Activated T-cell treated with anti-CD3 and anti-CD28 coated beads, Interleukin-2, amount 50 U/mL, for 4 hours (primary cell): ENCODE results near the gene AIMP1. TPM values are rescaled to one million over a fixed set of nuclear protein-coding genes. Genes with fewer than 3 reads are reported as not detected.

Experiments used
- ATAC-seq, 2 donors: fragments of 200-7000 bp; cut with Tn5 transposase; one replicate each; pipeline ENCODE4 v1.10.0; 2021
- DNase-seq: peaks from one replicate; pipeline ENCODE4 v3.0.0-alpha.2; 2020
- H3K27me3 Mint-ChIP-seq: one replicate; pipeline ENCODE4 v1.8.0; 2021; ENCODE audit warnings: low read depth, mixed read lengths
- H3K36me3 Mint-ChIP-seq: one replicate; pipeline ENCODE4 v1.8.0; 2022; ENCODE audit warnings: mixed read lengths; ENCODE audit not compliant: insufficient read depth
- H3K4me1 Mint-ChIP-seq: one replicate; pipeline ENCODE4 v1.8.0; 2021; ENCODE audit warnings: low read depth, mixed read lengths
- H3K4me3 Mint-ChIP-seq: one replicate; pipeline ENCODE4 v1.8.0; 2021; ENCODE audit warnings: mild to moderate bottlenecking, moderate library complexity, mixed read lengths
- H3K9me3 Mint-ChIP-seq: one replicate; pipeline ENCODE4 v1.8.0; 2021; ENCODE audit warnings: mixed read lengths
- total RNA-seq, 3 donors: library from RNA; stranded (reverse); gene quantifications; one replicate each; pipeline ENCODE4 v1.2.1, GENCODE V29; 2021

Gene AIMP1
- total RNA-seq, 3 donors from 2014 or later = 73.8 to 89.3 (median 74.8) TPM

DNA sequence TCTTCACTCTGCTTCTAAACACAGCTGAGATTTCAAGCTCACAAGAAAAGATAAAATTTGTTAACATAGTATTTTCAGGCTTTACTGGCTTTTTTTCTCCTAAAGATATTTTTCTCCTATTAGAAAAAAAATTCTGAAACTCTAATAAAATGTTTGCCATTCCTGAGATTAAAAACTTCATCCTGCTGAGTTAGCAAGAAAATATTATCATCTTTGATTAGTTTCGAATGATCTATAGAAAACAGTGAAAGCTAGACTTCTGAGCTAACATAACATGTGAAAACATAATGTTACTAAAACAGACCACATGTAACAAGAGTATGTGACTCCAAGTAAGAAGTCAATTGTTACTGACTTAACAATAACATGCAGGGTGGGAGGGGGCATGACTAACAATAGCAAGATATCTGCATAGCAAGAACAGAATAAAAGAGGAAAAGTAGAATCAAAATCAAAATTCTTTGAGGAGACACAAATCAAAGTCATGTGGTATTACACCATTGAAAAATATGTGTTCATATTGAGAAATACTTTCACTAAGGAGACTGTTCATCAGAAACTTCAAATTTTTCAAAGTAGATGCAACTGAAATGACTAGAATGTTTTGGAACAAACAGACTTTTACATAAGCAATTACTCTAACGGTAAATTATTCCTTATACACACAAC lies 14.8 kb upstream of the AIMP1 start:
- ATAC-seq (no peak), DNase-seq (no peak)
- Mint-ChIP-seq H3K4me3 (no peak overlapping the region), H3K36me3 (peaks cover 35% of the 10 kb centered on the region), H3K9me3 (no peaks in the 10 kb centered on the region), H3K27me3 (no peaks in the 10 kb centered on the region), H3K4me1 (peaks cover 13% of the 10 kb centered on the region)

DNA sequence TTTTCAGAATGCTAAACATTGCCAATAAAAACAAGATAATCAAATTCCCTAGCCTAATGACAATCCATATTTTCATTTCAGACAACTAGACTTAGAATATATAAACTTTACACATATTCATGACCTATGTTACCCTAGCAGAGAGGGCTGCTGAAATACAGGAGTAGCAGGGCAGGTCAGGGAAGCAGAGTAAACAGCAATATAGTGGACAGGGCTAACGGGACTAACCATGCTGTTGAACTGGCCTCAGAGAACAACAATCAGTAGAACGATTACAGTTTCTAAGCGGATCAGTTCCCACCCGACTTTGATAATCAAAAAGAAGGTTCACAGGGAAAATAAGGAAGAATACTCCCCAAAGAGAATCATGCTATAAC lies 14.3 kb upstream of the AIMP1 start:
- no peaks in the 10 kb centered on the region for H3K27me3 Mint-ChIP-seq
- no peak for ATAC-seq
- H3K4me3 Mint-ChIP-seq = no peak overlapping the region
- H3K4me1 Mint-ChIP-seq = peaks cover 13% of the 10 kb centered on the region
- no peak for DNase-seq
- H3K36me3 Mint-ChIP-seq = peaks cover 37% of the 10 kb centered on the region
- no peaks in the 10 kb centered on the region for H3K9me3 Mint-ChIP-seq

DNA sequence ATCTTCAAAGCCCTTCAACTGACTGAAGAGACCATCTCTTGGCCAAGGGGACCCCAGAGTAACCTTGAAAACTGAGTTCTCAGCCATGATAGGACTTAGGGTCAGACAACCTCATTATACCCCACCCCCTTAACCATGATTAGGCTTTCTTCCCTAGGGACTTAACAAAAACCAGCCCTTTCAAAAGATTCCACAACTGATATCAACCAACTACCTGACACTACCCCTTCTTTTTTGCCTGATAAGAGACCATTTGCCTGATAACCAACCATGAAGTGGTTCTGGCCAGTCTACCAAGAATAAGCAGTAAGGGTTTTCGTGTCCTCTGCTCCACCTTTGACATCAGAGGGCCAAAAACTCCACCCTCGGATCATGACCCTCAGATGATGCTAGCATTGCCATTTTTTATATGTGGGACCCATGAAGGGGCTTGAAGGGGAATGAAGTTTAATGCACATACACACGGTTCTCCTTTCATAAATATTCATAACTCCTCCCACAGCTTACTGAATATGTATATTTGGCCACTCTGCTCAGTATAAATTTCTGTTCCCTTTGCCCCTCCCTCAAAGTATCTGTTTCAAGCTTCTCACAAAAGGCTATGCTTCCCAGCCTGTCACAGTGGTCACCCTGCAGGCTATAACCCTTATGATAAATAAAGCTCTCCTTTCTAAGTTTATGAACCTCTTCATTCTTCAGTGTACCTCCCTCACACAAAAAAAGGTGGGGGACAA lies 12.6 kb upstream of the AIMP1 start:
- DNase-seq (no peak), ATAC-seq (no peak)
- Mint-ChIP-seq H3K9me3 (no peaks in the 10 kb centered on the region), H3K4me1 (peaks cover 8% of the 10 kb centered on the region), H3K27me3 (no peaks in the 10 kb centered on the region), H3K4me3 (no peak overlapping the region), H3K36me3 (peaks cover 35% of the 10 kb centered on the region)

DNA sequence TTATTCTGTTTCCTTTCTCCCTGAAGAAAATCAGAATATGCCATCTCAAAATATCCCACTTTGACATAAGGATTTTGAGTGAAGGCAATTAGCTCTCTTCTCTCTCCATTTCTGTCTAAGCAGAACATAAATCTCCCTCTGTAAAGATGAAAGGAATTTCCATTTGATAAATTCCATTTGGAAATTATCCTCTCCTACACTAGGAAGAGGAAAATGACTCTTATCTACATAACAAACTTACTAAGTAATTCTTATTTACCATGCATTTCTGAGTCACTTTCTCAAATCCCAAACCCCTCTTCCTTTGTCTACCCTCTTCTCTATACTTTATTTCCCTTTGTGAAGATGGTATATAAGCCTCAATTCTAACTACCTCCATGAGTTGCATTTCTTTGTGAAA lies 11.7 kb upstream of the AIMP1 start:
- Mint-ChIP-seq H3K36me3 (peaks cover 34% of the 10 kb centered on the region), H3K27me3 (no peaks in the 10 kb centered on the region), H3K4me1 (peaks cover 8% of the 10 kb centered on the region), H3K9me3 (no peaks in the 10 kb centered on the region), H3K4me3 (no peak overlapping the region)
- DNase-seq (no peak), ATAC-seq (no peak)

DNA sequence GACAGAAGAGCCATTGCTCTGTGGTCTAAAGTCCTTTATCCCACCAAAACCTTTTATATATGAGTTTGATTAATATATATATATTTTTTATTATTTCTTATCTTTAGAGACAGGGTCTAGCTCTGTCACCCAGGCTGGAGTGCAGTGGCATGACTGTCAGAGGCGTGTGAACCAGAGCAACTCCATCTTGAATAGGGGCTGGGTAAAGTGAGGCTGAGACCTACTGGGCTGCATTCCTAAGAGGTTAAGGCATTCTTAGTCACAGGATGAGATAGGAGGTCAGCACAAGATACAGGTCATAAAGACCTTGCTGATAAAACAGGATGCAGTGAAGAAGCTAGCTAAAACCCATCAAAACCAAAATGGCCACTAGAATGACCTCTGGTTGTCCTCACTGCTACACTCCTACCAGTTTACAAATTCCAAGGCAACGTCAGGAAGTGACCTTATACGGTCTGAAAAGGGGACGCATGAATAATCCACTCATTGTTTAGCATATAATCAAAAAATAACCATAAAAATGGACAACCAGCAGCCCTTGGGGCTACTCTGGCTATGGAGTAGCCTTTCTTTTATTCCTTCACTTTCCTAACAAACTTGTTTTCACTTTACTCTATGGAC lies 10.8 kb upstream of the AIMP1 start:
- ATAC-seq = no peak
- Mint-ChIP-seq H3K9me3 (no peaks in the 10 kb centered on the region), H3K4me3 (no peak overlapping the region), H3K27me3 (no peaks in the 10 kb centered on the region), H3K4me1 (peaks cover 11% of the 10 kb centered on the region), H3K36me3 (peaks cover 29% of the 10 kb centered on the region)
- DNase-seq = no peak

DNA sequence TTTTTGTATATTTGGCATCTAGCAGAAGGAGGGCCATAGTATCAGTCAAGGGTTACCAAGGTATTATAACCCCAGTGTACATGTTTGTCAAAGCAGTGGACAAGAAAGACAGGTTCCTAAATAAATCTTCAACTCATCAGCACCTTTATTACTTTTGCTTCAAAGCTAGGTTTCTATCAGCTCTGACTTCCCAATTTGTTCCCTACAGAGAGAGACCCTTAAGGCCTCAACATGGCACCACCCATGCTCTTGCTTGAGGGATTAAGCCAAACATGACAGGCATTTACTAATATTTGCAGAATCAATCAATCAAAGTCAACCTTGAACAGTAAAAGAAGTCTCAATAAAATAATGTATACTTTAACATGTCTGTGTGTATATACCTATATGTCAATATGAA lies 9.8 kb upstream of the AIMP1 start:
- H3K27me3 Mint-ChIP-seq = no peaks in the 10 kb centered on the region
- peaks cover 13% of the 10 kb centered on the region for H3K4me1 Mint-ChIP-seq
- DNase-seq = no peak
- H3K36me3 Mint-ChIP-seq = peaks cover 28% of the 10 kb centered on the region
- no peak overlapping the region for H3K4me3 Mint-ChIP-seq
- ATAC-seq = no peak
- H3K9me3 Mint-ChIP-seq = no peaks in the 10 kb centered on the region

DNA sequence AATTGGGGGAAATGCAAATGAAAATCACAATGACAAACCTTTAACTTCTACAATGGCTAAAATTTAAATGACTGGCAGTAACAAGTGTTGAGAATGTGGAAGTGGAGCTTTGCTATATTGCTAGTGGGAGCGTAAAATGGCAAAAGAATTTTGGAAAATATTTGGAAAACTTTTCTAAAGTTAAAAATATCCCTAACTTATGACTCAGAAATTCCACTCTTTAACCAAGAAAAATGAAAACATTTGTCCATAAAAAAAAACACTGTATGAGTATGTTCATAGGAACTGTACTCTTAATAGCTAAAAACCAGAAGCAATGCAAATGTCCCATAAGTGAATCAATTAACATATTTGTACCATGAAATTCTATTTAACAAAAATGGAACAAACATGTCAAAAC lies 4.0 kb upstream of the AIMP1 start:
- DNase-seq (no peak), ATAC-seq (no peak)
- Mint-ChIP-seq H3K9me3 (no peaks in the 10 kb centered on the region), H3K4me3 (no peak overlapping the region), H3K4me1 (peaks cover 36% of the 10 kb centered on the region), H3K36me3 (peaks cover 3% of the 10 kb centered on the region), H3K27me3 (no peaks in the 10 kb centered on the region)

DNA sequence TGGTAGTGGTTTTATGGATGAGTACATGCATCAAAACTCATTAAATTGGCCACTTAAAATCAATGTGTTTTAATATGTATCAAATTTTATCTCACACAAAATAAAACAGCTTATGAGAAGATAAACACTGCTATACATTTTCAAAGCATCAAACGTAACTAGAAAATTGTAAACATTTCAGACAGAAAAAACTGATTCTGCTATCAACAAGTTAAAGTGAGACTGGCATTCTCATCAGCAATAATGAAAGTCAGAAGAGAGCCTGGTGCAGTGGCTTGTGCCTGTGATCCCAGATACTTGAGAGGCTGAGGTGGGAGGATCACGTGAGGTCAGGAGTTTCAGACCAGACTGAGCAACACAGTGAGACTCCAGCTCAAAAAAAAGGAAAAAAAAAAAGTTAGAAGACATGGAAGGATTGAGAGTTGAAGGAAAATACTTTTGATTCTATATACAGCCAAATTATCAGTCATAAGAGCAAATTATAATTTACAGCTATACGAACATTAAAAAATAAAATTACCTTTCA lies 3.3 kb upstream of the AIMP1 start:
- Mint-ChIP-seq H3K36me3 (peaks cover 3% of the 10 kb centered on the region), H3K9me3 (no peaks in the 10 kb centered on the region), H3K4me3 (no peak overlapping the region), H3K4me1 (peaks cover 36% of the 10 kb centered on the region), H3K27me3 (no peaks in the 10 kb centered on the region)
- DNase-seq = no peak
- no peak for ATAC-seq

DNA sequence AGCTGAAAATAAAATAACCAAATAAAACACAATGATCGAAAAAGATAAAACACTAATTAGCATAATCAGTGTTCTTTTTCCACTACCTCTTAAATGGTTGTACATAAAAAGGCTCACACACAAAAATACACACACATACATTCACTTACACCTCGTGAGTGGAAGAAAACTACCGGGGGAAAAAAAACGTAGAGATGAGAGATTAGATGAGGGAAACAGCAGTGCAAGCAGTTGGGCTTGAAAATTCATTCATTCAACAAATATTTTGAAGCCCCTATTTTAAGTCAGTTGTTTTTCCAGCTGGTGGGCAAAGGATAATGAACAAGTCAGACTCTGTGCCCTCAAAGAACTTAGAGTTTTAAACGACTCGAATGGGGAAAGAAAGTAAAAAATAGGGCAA lies 1.4 kb upstream of the AIMP1 start:
- Mint-ChIP-seq H3K27me3 (no peaks in the 10 kb centered on the region), H3K36me3 (peaks cover 3% of the 10 kb centered on the region), H3K4me1 (peaks cover 53% of the 10 kb centered on the region), H3K9me3 (no peaks in the 10 kb centered on the region), H3K4me3 (no peak overlapping the region)
- DNase-seq = no peak
- ATAC-seq = no peak

DNA sequence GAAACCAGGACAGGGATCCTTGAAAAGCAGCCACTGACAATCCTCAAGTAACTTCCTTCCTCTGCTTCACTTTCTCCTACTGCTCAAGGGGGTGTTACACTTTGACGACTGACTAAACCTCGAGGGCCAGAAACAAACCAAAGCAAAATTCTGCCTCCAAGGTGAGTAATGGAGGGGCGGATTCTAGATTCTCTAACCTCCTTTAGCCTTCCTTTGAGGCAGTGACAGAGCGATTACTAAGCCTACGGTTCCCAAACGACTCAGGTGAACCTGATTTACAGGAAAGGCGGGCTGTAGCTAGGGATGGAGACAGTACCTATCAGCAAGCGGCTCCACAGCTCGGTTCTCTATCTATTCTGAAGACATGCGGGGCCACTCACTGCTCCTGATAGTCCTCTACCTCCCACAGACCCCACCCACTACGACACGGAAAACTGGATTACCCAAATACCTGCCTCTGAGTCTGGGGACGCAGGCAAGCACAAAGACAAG lies 828 bp upstream of the AIMP1 start:
- ATAC-seq (peak; percentile 71 to 75), DNase-seq (peak; percentile 39)
- H3K9me3 Mint-ChIP-seq = no peaks in the 10 kb centered on the region
- H3K4me3 Mint-ChIP-seq = no peak overlapping the region
- no peaks in the 10 kb centered on the region for H3K27me3 Mint-ChIP-seq
- H3K36me3 Mint-ChIP-seq = peaks cover 8% of the 10 kb centered on the region
- peaks cover 52% of the 10 kb centered on the region for H3K4me1 Mint-ChIP-seq

DNA sequence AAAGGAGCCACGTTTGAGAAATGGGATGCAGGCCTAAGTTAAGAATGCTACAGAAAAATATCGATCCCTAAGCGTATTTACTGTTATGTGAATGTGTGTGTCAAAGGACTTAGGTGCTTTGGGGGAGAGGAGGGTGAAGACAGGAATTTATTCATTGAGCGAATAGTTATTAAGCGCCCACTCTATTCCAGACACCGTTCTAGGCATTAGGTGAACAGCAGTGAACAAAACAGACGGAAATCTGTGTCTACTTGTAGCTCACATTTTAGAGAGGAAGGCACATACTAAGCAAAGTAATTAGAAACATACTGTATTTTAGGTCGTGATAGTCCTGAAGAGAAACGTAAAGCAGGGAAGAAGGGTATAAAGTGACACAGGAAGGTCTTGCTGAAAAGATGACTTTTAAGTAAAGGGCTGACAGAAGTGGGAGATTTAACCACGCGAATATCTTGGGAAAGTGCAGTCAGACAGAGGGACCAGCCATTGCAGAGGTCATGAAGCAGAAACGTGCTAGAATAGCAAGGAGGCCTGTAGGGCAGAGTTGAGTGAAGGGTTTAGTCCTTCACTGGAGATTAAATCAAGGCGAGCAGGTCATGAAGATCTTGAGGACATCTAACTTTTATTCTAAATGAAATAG lies 541 bp downstream of the AIMP1 start:
- ATAC-seq = no peak
- H3K4me1 Mint-ChIP-seq = peaks cover 52% of the 10 kb centered on the region
- DNase-seq = no peak
- no peaks in the 10 kb centered on the region for H3K9me3 Mint-ChIP-seq
- H3K27me3 Mint-ChIP-seq = no peaks in the 10 kb centered on the region
- no peak overlapping the region for H3K4me3 Mint-ChIP-seq
- peaks cover 15% of the 10 kb centered on the region for H3K36me3 Mint-ChIP-seq

DNA sequence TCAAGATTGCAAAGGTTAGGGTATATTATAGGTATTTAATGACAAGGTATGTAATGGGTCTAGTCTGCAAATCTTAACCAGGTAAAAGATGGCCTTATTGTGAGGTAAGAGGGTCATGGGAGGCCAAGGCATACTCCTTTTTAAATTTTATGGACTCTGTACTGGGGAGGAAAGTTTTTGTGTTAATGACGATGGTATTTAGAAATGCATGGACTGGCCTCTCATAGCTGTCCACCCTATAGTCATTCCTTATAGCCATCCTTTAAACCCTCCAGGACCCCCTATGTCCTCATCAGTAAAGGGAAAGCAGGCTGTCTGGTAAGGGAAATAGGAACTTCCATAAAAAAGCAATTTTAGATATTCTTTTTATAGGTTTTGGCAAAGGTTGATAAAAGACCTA lies 1.5 kb downstream of the AIMP1 start:
- Mint-ChIP-seq H3K4me3 (no peak overlapping the region), H3K4me1 (peaks cover 55% of the 10 kb centered on the region), H3K9me3 (no peaks in the 10 kb centered on the region), H3K27me3 (no peaks in the 10 kb centered on the region), H3K36me3 (peaks cover 17% of the 10 kb centered on the region)
- DNase-seq = no peak
- no peak for ATAC-seq

DNA sequence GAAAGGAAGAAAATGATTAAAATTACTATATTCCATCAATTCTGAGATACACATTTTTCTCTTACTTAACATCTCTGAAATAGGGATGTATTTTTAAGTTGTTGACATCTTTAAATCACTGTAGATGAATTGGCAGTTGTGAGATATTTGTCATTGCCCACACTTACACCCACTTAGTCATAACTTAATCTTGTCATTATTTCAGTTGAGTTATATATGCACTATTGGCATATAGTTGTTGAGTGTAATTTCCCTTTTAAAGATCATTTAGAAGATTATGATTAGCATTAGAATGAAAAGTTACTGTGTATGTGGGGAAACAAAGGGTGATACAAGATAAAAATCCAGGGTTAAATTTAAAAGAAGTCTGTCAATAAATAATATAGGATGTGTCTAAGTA lies 2.2 kb downstream of the AIMP1 start:
- no peaks in the 10 kb centered on the region for H3K9me3 Mint-ChIP-seq
- no peak overlapping the region for H3K4me3 Mint-ChIP-seq
- H3K4me1 Mint-ChIP-seq = peaks cover 53% of the 10 kb centered on the region

DNA sequence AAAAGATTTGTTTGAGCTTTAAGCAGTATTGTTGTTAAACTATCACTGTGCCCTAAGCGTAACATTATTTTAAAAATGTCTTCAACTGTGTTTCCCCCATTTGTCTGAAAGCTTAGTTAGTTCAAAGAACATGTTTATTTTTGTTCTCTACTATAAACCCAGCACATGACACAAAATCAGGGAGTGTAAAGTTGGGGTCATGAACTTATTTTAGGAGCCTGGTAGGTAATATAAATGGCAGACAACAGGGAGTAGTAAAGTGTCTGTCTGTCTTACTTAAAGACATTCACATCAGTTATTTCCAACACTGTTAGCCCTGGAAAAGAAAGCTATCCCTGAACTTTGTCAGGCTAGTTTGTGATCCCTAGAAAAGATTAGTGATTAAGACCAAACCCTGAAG lies 3.9 kb downstream of the AIMP1 start:
- no peak for DNase-seq
- Mint-ChIP-seq H3K36me3 (peaks cover 20% of the 10 kb centered on the region), H3K9me3 (no peaks in the 10 kb centered on the region), H3K27me3 (no peaks in the 10 kb centered on the region), H3K4me3 (no peak overlapping the region), H3K4me1 (peaks cover 39% of the 10 kb centered on the region)
- no peak for ATAC-seq

More for the DNA sequence above, 2.2 kb downstream of the AIMP1 start:
- ATAC-seq = no peak
- no peak for DNase-seq
- H3K36me3 Mint-ChIP-seq = peaks cover 17% of the 10 kb centered on the region
- H3K27me3 Mint-ChIP-seq = no peaks in the 10 kb centered on the region
